Measurements from ENCODE around the gene SLC25A51. TPM values are rescaled to one million over a fixed set of nuclear protein-coding genes. Genes with fewer than 3 reads are reported as not detected.

The SLC25A51 gene
- total and polyA plus RNA-seq, 4 donors: 3.8 to 24.4 (median 9.1) TPM

DNA sequence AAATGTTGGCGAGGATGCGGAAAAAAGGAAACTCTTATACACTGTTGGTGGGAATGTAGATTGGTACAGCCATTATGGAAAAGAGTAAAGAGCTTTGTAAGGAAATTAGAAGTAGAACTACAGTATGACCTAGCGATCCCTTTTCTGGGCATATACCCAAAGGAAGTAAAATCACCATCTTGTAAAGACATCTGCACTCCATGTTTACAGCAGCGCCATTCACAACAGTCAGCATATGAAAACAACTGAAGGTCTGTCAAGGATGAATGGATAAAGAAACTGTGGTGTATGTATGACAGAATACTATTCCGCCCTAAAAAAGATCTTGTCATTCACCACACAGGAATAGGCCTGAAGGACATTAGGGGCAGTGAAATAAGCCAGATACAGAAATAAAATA, 27.7 kb upstream of the SLC25A51 start:
- 99% methylated on average over 5 of the region's 5 CpGs for WGBS
- H3K27me3 ChIP-seq (ENCODE audit: control insufficient read depth in 4 of 4, insufficient read depth in 4 of 4, low read length in 3 of 4): no peaks in the 10 kb centered on the region
- no peak overlapping the region for H3K4me3 ChIP-seq (ENCODE audit: low read depth in 1 of 3, low read length in 3 of 3)
- no peak overlapping the region for H3K27ac ChIP-seq (ENCODE audit: low read depth in 1 of 2, low read length in 2 of 2)
- H3K36me3 ChIP-seq (ENCODE audit: control insufficient read depth in 4 of 4, insufficient read depth in 3 of 4, low read depth in 1 of 4, low read length in 3 of 4): peaks cover 3 to 14% (median 6%) of the 10 kb centered on the region in 4 donors
- no peak overlapping the region for H3K9ac ChIP-seq (ENCODE audit: low read depth in 1 of 2, low read length in 2 of 2)
- no peak for DNase-seq (ENCODE audit: low spot score)
- H3K4me1 ChIP-seq (ENCODE audit: control insufficient read depth in 4 of 4, insufficient read depth in 4 of 4, low read length in 3 of 4): peaks cover 4 to 17% (median 15%) of the 10 kb centered on the region in 4 donors
- TF ChIP-seq, protein P1, sequence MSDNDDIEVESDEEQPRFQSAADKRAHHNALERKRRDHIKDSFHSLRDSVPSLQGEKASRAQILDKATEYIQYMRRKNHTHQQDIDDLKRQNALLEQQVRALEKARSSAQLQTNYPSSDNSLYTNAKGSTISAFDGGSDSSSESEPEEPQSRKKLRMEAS (IDR thresholded peaks at IDR 0.05): no peak
- TF ChIP-seq EGR1 (IDR thresholded peaks at IDR 0.05; ENCODE audit: low read depth in 2 of 2): no peak
- TF ChIP-seq RXRA (IDR thresholded peaks at IDR 0.05): no peak
- TF ChIP-seq NR2F2 (IDR thresholded peaks at IDR 0.05): no peak
- TF ChIP-seq RAD21 (IDR thresholded peaks at IDR 0.05): no peak
- no peak for TF ChIP-seq FOXA2 (IDR thresholded peaks at IDR 0.05)
- TF ChIP-seq SP1 (IDR thresholded peaks at IDR 0.05): no peak
- no peaks in the 10 kb centered on the region for H3K9me3 ChIP-seq (ENCODE audit: control insufficient read depth in 4 of 4, low read length in 3 of 4)

DNA sequence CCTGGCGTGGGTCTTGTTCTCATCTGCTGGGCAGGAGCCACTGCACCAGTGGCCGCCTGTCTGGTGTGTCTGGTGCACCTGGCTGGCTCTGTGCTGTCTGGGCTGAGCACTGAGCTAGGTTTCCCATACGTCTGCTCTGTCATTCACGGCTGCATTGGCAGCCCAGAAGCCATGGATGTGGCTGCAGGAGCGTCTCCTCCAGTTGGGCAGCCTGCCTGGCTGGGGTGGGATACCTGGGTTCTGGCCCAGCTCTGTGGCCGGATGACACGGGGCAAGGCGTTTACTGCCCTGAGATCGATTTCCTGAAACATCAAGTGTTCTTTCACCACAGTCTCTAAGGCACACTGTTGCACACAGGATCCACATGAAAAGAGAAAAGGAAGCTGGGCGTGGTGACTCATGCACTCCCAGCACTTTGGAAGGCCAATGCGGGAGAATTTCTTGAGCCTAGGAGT, 25.5 kb upstream of the SLC25A51 start:
- H3K36me3 ChIP-seq (ENCODE audit: control insufficient read depth in 4 of 4, insufficient read depth in 3 of 4, low read depth in 1 of 4, low read length in 3 of 4): peaks cover 0 to 12% (median 6%) of the 10 kb centered on the region in 4 donors
- H3K4me1 ChIP-seq (ENCODE audit: control insufficient read depth in 4 of 4, insufficient read depth in 4 of 4, low read length in 3 of 4): peaks cover 4 to 17% (median 15%) of the 10 kb centered on the region in 4 donors
- H3K27ac ChIP-seq (ENCODE audit: low read depth in 1 of 2, low read length in 2 of 2): no peak overlapping the region
- no peaks in the 10 kb centered on the region for H3K27me3 ChIP-seq (ENCODE audit: control insufficient read depth in 4 of 4, insufficient read depth in 4 of 4, low read length in 3 of 4)
- H3K9me3 ChIP-seq (ENCODE audit: control insufficient read depth in 4 of 4, low read length in 3 of 4): no peaks in the 10 kb centered on the region
- no peak overlapping the region for H3K9ac ChIP-seq (ENCODE audit: low read depth in 1 of 2, low read length in 2 of 2)
- 83% methylated on average over 11 of the region's 11 CpGs for WGBS
- no peak for DNase-seq (ENCODE audit: low spot score)
- H3K4me3 ChIP-seq (ENCODE audit: low read depth in 1 of 3, low read length in 3 of 3): no peak overlapping the region
- TF ChIP-seq RXRA (IDR thresholded peaks at IDR 0.05) (no peak), TAF1 (conservative IDR thresholded peaks at IDR 0.05) (no peak), NR2F2 (IDR thresholded peaks at IDR 0.05) (no peak), GABPA (IDR thresholded peaks at IDR 0.05 in 1 of 2, conservative IDR thresholded peaks at IDR 0.05 in 1 of 2) (no peak), HNF4G (IDR thresholded peaks at IDR 0.05) (no peak), SP1 (IDR thresholded peaks at IDR 0.05) (no peak), RAD21 (IDR thresholded peaks at IDR 0.05) (no peak)
- TF ChIP-seq, protein P2, sequence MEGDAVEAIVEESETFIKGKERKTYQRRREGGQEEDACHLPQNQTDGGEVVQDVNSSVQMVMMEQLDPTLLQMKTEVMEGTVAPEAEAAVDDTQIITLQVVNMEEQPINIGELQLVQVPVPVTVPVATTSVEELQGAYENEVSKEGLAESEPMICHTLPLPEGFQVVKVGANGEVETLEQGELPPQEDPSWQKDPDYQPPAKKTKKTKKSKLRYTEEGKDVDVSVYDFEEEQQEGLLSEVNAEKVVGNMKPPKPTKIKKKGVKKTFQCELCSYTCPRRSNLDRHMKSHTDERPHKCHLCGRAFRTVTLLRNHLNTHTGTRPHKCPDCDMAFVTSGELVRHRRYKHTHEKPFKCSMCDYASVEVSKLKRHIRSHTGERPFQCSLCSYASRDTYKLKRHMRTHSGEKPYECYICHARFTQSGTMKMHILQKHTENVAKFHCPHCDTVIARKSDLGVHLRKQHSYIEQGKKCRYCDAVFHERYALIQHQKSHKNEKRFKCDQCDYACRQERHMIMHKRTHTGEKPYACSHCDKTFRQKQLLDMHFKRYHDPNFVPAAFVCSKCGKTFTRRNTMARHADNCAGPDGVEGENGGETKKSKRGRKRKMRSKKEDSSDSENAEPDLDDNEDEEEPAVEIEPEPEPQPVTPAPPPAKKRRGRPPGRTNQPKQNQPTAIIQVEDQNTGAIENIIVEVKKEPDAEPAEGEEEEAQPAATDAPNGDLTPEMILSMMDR (IDR thresholded peaks at IDR 0.05; ENCODE audit: low read depth, low read length, missing input control): no peak
- TF ChIP-seq, protein P1 (IDR thresholded peaks at IDR 0.05): no peak
- TF ChIP-seq, protein P3, sequence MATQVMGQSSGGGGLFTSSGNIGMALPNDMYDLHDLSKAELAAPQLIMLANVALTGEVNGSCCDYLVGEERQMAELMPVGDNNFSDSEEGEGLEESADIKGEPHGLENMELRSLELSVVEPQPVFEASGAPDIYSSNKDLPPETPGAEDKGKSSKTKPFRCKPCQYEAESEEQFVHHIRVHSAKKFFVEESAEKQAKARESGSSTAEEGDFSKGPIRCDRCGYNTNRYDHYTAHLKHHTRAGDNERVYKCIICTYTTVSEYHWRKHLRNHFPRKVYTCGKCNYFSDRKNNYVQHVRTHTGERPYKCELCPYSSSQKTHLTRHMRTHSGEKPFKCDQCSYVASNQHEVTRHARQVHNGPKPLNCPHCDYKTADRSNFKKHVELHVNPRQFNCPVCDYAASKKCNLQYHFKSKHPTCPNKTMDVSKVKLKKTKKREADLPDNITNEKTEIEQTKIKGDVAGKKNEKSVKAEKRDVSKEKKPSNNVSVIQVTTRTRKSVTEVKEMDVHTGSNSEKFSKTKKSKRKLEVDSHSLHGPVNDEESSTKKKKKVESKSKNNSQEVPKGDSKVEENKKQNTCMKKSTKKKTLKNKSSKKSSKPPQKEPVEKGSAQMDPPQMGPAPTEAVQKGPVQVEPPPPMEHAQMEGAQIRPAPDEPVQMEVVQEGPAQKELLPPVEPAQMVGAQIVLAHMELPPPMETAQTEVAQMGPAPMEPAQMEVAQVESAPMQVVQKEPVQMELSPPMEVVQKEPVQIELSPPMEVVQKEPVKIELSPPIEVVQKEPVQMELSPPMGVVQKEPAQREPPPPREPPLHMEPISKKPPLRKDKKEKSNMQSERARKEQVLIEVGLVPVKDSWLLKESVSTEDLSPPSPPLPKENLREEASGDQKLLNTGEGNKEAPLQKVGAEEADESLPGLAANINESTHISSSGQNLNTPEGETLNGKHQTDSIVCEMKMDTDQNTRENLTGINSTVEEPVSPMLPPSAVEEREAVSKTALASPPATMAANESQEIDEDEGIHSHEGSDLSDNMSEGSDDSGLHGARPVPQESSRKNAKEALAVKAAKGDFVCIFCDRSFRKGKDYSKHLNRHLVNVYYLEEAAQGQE (IDR thresholded peaks at IDR 0.05): no peak
- TF ChIP-seq, protein P4, sequence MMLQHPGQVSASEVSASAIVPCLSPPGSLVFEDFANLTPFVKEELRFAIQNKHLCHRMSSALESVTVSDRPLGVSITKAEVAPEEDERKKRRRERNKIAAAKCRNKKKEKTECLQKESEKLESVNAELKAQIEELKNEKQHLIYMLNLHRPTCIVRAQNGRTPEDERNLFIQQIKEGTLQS (IDR thresholded peaks at IDR 0.05): no peak
